ENCODE data around the gene KRT7.

KRT7 gene

GRCh38 chr12:52208424-52209165 is 24.4 kb upstream of the KRT7 start:
- Histone ChIP-seq H3K27ac (ENCODE audit: low read length) (no peak overlapping the region), H3K4me1 (ENCODE audit: low read length) (no peaks in the 10 kb centered on the region)

DNA sequence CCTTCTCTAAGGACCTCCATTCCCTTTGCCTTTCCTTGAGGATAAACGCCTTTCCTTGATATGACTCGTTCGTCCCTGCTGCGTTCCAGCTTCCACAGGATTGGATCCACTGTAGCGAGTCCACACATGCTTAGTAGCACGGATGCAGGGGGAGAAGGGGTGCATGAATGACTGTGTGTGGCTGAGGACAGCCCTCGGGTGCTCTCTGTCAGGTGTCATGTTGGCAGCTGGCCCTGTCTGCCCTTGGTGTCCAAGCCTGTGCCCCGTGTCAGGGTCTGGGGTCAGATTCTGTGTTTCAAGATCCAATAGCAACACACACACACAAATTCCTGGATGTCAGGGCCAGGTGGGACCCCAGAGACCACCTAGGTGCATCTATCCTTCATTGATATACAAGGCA is 23.7 kb upstream of the KRT7 start:
- no peaks in the 10 kb centered on the region for H3K9me3 ChIP-seq (ENCODE audit: insufficient read depth, low read length)
- H2AFZ ChIP-seq (ENCODE audit: low read depth, low read length): no peak overlapping the region
- no peaks in the 10 kb centered on the region for H4K20me1 ChIP-seq (ENCODE audit: insufficient read depth, low read length)
- H3K27ac ChIP-seq (ENCODE audit: low read length): no peak overlapping the region
- no peaks in the 10 kb centered on the region for H3K4me1 ChIP-seq (ENCODE audit: low read length)
- no peak overlapping the region for H3K4me3 ChIP-seq (ENCODE audit: low read length)
- H3K79me2 ChIP-seq (ENCODE audit: low read length): no peaks in the 10 kb centered on the region
- no peak overlapping the region for H3K9ac ChIP-seq (ENCODE audit: low read length)
- TF ChIP-seq CTCF (IDR thresholded peaks at IDR 0.05; ENCODE audit: low read depth, low read length) (no peak), EZH2phosphoT487 (IDR thresholded peaks at IDR 0.05; ENCODE audit: low read depth) (no peak)
- no peaks in the 10 kb centered on the region for H3K36me3 ChIP-seq (replicated peaks; ENCODE audit: low read depth, low read length)
- peaks cover 40% of the 10 kb centered on the region for H3K27me3 ChIP-seq (ENCODE audit: low read depth, low read length)
- no peak overlapping the region for H3K4me2 ChIP-seq (ENCODE audit: low read length)

More at GRCh38 chr12:52208424-52209165, 24.4 kb upstream of the KRT7 start:
- Histone ChIP-seq H2AFZ (ENCODE audit: low read depth, low read length) (no peak overlapping the region), H3K36me3 (replicated peaks; ENCODE audit: low read depth, low read length) (no peaks in the 10 kb centered on the region), H3K79me2 (ENCODE audit: low read length) (no peaks in the 10 kb centered on the region), H3K27me3 (ENCODE audit: low read depth, low read length) (peaks cover 42% of the 10 kb centered on the region), H3K4me2 (ENCODE audit: low read length) (no peak overlapping the region), H3K9ac (ENCODE audit: low read length) (no peak overlapping the region), H3K4me3 (ENCODE audit: low read length) (no peak overlapping the region), H3K9me3 (ENCODE audit: insufficient read depth, low read length) (no peaks in the 10 kb centered on the region), H4K20me1 (ENCODE audit: insufficient read depth, low read length) (no peaks in the 10 kb centered on the region)
- TF ChIP-seq CTCF (IDR thresholded peaks at IDR 0.05; ENCODE audit: low read depth, low read length): no peak
- no peak for TF ChIP-seq EZH2phosphoT487 (IDR thresholded peaks at IDR 0.05; ENCODE audit: low read depth)

DNA sequence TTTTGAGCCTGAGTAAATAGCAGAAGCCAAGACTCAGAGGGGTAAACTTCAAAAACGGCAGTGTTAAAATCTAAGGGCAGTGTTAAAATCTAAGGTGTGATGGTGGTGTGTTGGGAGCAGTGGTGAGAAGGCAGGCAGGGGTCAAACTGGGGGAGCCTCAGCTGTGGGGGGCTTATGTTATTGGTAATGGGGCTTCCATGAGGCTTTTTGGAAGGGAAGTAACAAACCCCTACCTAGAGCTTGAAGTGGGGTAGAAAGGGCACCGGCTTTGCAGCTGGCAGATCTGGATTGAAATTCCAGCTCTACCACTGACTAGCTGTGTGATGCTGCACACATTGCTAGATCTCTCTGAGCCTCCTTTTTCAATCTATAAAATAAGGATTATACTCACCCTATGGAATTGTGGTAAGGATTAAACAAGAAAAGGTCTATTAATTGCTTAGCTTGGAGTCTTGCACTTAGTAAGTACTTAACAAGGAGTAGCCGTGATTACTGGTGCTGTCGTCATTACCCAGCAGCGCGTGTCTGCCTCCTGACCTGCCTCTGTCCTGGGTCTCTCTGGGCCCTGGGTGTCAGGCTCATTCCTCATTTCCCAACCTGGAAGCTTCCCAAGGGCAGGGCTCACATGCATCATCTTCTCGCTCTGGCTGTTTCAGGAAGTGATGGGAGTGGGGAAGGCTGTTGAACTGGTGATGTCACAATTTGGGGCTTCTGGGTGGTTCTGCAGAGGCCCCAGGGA is 22.7 kb upstream of the KRT7 start:
- H3K4me1 ChIP-seq (ENCODE audit: low read length): no peaks in the 10 kb centered on the region
- no peaks in the 10 kb centered on the region for H4K20me1 ChIP-seq (ENCODE audit: insufficient read depth, low read length)
- H3K9me3 ChIP-seq (ENCODE audit: insufficient read depth, low read length): no peaks in the 10 kb centered on the region
- H3K9ac ChIP-seq (ENCODE audit: low read length): no peak overlapping the region
- no peaks in the 10 kb centered on the region for H3K79me2 ChIP-seq (ENCODE audit: low read length)
- H3K4me3 ChIP-seq (ENCODE audit: low read length): no peak overlapping the region
- H3K27me3 ChIP-seq (ENCODE audit: low read depth, low read length): peaks cover 40% of the 10 kb centered on the region
- no peak overlapping the region for H3K27ac ChIP-seq (ENCODE audit: low read length)
- no peak overlapping the region for H2AFZ ChIP-seq (ENCODE audit: low read depth, low read length)
- TF ChIP-seq CTCF (IDR thresholded peaks at IDR 0.05; ENCODE audit: low read depth, low read length) (no peak), EZH2phosphoT487 (IDR thresholded peaks at IDR 0.05; ENCODE audit: low read depth) (no peak)
- no peak overlapping the region for H3K4me2 ChIP-seq (ENCODE audit: low read length)
- no peaks in the 10 kb centered on the region for H3K36me3 ChIP-seq (replicated peaks; ENCODE audit: low read depth, low read length)

DNA sequence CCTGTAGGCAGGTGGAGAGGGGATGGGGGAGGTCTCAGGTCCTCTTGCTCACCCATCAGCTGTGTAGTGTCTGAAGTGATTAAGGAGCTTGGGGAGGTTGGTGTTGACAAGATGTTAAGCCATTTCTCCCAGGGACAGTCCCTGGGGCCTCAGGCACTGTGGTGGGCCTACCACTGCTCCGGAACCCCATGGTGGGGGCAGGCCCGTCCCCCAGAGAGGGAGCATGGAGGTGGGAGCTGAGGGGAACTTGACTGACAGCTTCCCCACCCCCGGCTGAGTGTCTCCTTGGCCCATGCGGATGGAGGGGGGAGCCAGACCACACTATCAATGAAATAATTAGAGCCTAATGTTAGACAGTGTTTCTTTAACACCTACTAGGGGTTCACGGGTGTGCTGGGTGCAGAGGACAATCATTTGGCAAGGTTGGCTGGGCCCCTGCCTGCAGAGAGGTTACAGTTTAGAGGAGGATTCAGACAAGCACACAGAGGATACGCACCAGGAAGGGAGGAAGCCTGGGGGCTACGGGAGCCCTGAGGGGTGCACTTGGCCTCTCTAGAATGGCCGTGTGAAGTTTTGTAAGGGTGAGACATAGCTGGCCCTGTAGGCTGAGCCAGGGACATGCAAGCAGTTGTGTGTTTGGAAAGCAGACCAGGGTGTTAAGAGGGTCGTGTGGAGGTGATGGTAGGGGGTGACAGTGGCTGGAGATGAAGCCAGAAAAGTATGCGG is 22.0 kb upstream of the KRT7 start:
- Histone ChIP-seq H3K4me1 (ENCODE audit: low read length) (no peaks in the 10 kb centered on the region), H3K27me3 (ENCODE audit: low read depth, low read length) (peaks cover 45% of the 10 kb centered on the region), H2AFZ (ENCODE audit: low read depth, low read length) (no peak overlapping the region), H3K36me3 (replicated peaks; ENCODE audit: low read depth, low read length) (no peaks in the 10 kb centered on the region), H3K9me3 (ENCODE audit: insufficient read depth, low read length) (no peaks in the 10 kb centered on the region), H3K27ac (ENCODE audit: low read length) (no peak overlapping the region), H3K9ac (ENCODE audit: low read length) (no peak overlapping the region), H4K20me1 (ENCODE audit: insufficient read depth, low read length) (no peaks in the 10 kb centered on the region), H3K4me2 (ENCODE audit: low read length) (no peak overlapping the region), H3K79me2 (ENCODE audit: low read length) (no peaks in the 10 kb centered on the region), H3K4me3 (ENCODE audit: low read length) (no peak overlapping the region)
- TF ChIP-seq EZH2phosphoT487 (IDR thresholded peaks at IDR 0.05; ENCODE audit: low read depth) (no peak), CTCF (IDR thresholded peaks at IDR 0.05; ENCODE audit: low read depth, low read length) (no peak)

All from OCI-LY3 (cell line).